ENCODE measurements around the gene ALOX15B. TPM values are rescaled to one million over a fixed set of nuclear protein-coding genes. Genes with fewer than 3 reads are reported as not detected.

The ALOX15B gene
- polyA plus RNA-seq, 1 of the 3 experiments (the other 2 are of a cell fraction) = not detected

DNA sequence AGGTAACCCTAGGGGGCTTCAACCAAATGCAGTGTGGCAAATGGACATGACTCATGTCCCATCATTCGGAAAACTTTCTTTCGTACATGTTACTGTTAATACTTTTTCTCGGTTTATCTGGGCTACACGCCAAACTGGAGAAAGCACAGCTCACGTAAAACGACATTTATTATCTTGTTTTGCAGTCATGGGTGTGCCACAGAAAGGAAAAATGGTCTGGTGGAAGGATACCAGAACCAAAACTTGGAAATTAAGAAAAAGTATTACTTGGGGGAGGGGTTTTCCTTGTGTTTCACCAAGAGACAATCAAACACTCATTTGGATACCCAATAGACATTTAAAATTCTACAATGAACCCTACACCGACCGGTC, 23.6 kb downstream of the ALOX15B start:
- DNase-seq = no peak
- Histone ChIP-seq H3K36me3 (replicated peaks in 1 of 2; ENCODE audit: control insufficient read depth in 1 of 2, insufficient read depth in 2 of 2, low read length in 1 of 2) (no peaks in the 10 kb centered on the region), H3F3A (replicated peaks; ENCODE audit: insufficient read depth) (no peaks in the 10 kb centered on the region), H3K27me3 (ENCODE audit: insufficient read depth) (peaks cover 65% of the 10 kb centered on the region), H3K4me1 (ENCODE audit: control insufficient read depth in 1 of 2, insufficient read depth in 2 of 2, low read depth in 1 of 2, low read length in 1 of 2) (peaks cover 4 to 8% of the 10 kb centered on the region in 2 experiments; a peak in 2 of 4 replicates), H3K9ac (no peak overlapping the region), H3K9me3 (no peaks in the 10 kb centered on the region), H3K4me3 (ENCODE audit: low read depth in 2 of 2, low read length in 1 of 2) (peak overlapping the region in 1 of 2 experiments; percentile 31; a peak in 1 of 4 replicates), H3K27ac (ENCODE audit: low read depth in 2 of 2, low read length in 1 of 2) (no peak overlapping the region), H3K79me2 (ENCODE audit: insufficient read depth) (no peaks in the 10 kb centered on the region), H4K20me1 (ENCODE audit: insufficient read depth) (no peaks in the 10 kb centered on the region), H2AFZ (ENCODE audit: low read depth) (no peak overlapping the region), H3K4me2 (peak overlapping the region; percentile 64), H3K9me2 (no peaks in the 10 kb centered on the region)
- CTCF ChIA-PET = interaction anchor here (0.7 to 8.9 kb wide), 13 partner anchors 11 to 238 kb away, joined by 3 to 390 read pairs (median 28); partner anchors contain the start of genes ALOX12B and ALOXE3
- TF ChIP-seq NRF1 (IDR thresholded peaks at IDR 0.05; ENCODE audit: low read depth, low read length) (no peak), FOSL2 (IDR thresholded peaks at IDR 0.05; ENCODE audit: borderline replicate concordance, low read depth) (no peak), RFX5 (IDR thresholded peaks at IDR 0.05; ENCODE audit: low read length) (no peak), JUND (IDR thresholded peaks at IDR 0.05) (no peak), NFIC (IDR thresholded peaks at IDR 0.05; ENCODE audit: borderline replicate concordance) (no peak), GABPA (IDR thresholded peaks at IDR 0.05; ENCODE audit: low read depth) (no peak), CHD2 (IDR thresholded peaks at IDR 0.05; ENCODE audit: low read length, partially characterized antibody) (no peak), EZH2phosphoT487 (IDR thresholded peaks at IDR 0.05; ENCODE audit: borderline replicate concordance, low read depth) (no peak), GATA2 (CRISPR knock-in tag; IDR thresholded peaks at IDR 0.05) (no peak), YY1 (IDR thresholded peaks at IDR 0.05; ENCODE audit: low read depth) (no peak), RXRA (IDR thresholded peaks at IDR 0.05; ENCODE audit: borderline replicate concordance, low read depth) (no peak), TAF1 (IDR thresholded peaks at IDR 0.05; ENCODE audit: borderline replicate concordance, low read depth, low read length) (no peak), MXI1 (IDR thresholded peaks at IDR 0.05; ENCODE audit: low read depth, low read length) (no peak)
- TF ChIP-seq, protein P1, sequence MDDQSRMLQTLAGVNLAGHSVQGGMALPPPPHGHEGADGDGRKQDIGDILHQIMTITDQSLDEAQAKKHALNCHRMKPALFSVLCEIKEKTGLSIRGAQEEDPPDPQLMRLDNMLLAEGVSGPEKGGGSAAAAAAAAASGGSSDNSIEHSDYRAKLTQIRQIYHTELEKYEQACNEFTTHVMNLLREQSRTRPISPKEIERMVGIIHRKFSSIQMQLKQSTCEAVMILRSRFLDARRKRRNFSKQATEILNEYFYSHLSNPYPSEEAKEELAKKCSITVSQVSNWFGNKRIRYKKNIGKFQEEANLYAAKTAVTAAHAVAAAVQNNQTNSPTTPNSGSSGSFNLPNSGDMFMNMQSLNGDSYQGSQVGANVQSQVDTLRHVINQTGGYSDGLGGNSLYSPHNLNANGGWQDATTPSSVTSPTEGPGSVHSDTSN (IDR thresholded peaks at IDR 0.05) = no peak
- TF ChIP-seq, protein P2, sequence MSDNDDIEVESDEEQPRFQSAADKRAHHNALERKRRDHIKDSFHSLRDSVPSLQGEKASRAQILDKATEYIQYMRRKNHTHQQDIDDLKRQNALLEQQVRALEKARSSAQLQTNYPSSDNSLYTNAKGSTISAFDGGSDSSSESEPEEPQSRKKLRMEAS (IDR thresholded peaks at IDR 0.05; ENCODE audit: low read depth) = no peak
- TF ChIP-seq, protein P3, sequence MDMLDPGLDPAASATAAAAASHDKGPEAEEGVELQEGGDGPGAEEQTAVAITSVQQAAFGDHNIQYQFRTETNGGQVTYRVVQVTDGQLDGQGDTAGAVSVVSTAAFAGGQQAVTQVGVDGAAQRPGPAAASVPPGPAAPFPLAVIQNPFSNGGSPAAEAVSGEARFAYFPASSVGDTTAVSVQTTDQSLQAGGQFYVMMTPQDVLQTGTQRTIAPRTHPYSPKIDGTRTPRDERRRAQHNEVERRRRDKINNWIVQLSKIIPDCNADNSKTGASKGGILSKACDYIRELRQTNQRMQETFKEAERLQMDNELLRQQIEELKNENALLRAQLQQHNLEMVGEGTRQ (IDR thresholded peaks at IDR 0.05; ENCODE audit: borderline replicate concordance, low read depth, low read length) = no peak
- POLR2A ChIA-PET = no interaction called here
- WGBS (ENCODE audit: low lambda C conversion rate) = 5% methylated on average over 8 of the region's 8 CpGs
